Esophagus muscularis mucosa (tissue), 4 donors: Measurements from ENCODE around the gene SAE1. TPM values are rescaled to one million over a fixed set of nuclear protein-coding genes. Genes with fewer than 3 reads are reported as not detected.

Experiments
- DNase-seq: peaks from one replicate; pipeline ENCODE4 v3.0.0-alpha.2; 2017; ENCODE audit errors: extremely low spot score
- H3K27ac ChIP-seq, 4 donors: fragments of 200-600 bp; sonication (generic); replicated peaks in 1 of 4; 1 replicate in 3 of 4; 2 replicates in 1 of 4; pipeline ENCODE4 v1.5.1; 2016 to 2019; ENCODE audit warnings: mild to moderate bottlenecking in 1 of 4
- H3K27me3 ChIP-seq, 4 donors: fragments of 200-600 bp; sonication (generic); one replicate each; pipeline versions ENCODE4 v1.5.1 to v1.6.0; 2016 to 2019
- H3K36me3 ChIP-seq, 4 donors: fragments of 200-600 bp; sonication (generic); one replicate each; pipeline ENCODE4 v1.5.1; 2016 to 2019
- H3K4me1 ChIP-seq, 4 donors: fragments of 200-600 bp; sonication (generic); one replicate each; pipeline ENCODE4 v1.5.1; 2016 to 2019
- H3K4me3 ChIP-seq, 4 donors: fragments of 200-600 bp; sonication (generic); 1 replicate in 2 of 4; 2 replicates in 2 of 4; pipeline ENCODE4 v1.5.1; 2016 to 2019; ENCODE audit warnings: mild to moderate bottlenecking in 4 of 4, moderate library complexity in 1 of 4
- H3K9me3 ChIP-seq, 4 donors: fragments of 200-600 bp; sonication (generic); 1 replicate in 3 of 4; 2 replicates in 1 of 4; pipeline ENCODE4 v1.5.1; 2016 to 2019
- EP300 ChIP-seq: sonication (generic); formaldehyde crosslinking; IDR thresholded peaks from one replicate; pipeline ENCODE4 v1.6.1; 2017; ENCODE audit warnings: antibody characterized with exemption
- POLR2A ChIP-seq: fragments of 450-650 bp; IDR thresholded peaks from one replicate; pipeline ENCODE4 v1.6.1; 2017; ENCODE audit warnings: antibody characterized with exemption, moderate library complexity, mild to moderate bottlenecking, low read depth
- POLR2AphosphoS5 ChIP-seq, 2 donors: sonication (generic); formaldehyde crosslinking; IDR thresholded peaks; one replicate each; pipeline ENCODE4 v1.6.1; 2017; ENCODE audit warnings: antibody characterized with exemption in 2 of 2
- WGBS: methylation state at CpG from one replicate; pipeline ENCODE4 v1.1.5; 2018; 5-methylcytosine and 5-hydroxymethylcytosine counted together
- intact Hi-C: fragments of 100-400 bp; cut with DNase I; formaldehyde crosslinking; loops from one replicate; pipeline ENCODE4 v1.15.1; 2023
- total RNA-seq, 4 donors: library from RNA; depleted of rRNA; stranded (reverse); fragments of >200 nt; gene quantifications; one replicate each; pipeline versions ENCODE4 v1.1.0 to v1.2.1, GENCODE V29; 2016
- TF ChIP-seq, protein P1 (sequence below), 3 experiments: fragments of 200-600 bp in 2 of 3; fragments of 450-650 bp in 1 of 3; sonication (generic) in 2 of 3; IDR thresholded peaks; one replicate each; pipeline ENCODE4 v1.5.1; 2017 to 2019; ENCODE audit warnings: antibody characterized with exemption in 3 of 3, mild to moderate bottlenecking in 2 of 3, moderate library complexity in 1 of 3

SAE1 gene
- total RNA-seq, 4 donors from 2014 or later = 130 to 143 (median 136) TPM

DNA sequence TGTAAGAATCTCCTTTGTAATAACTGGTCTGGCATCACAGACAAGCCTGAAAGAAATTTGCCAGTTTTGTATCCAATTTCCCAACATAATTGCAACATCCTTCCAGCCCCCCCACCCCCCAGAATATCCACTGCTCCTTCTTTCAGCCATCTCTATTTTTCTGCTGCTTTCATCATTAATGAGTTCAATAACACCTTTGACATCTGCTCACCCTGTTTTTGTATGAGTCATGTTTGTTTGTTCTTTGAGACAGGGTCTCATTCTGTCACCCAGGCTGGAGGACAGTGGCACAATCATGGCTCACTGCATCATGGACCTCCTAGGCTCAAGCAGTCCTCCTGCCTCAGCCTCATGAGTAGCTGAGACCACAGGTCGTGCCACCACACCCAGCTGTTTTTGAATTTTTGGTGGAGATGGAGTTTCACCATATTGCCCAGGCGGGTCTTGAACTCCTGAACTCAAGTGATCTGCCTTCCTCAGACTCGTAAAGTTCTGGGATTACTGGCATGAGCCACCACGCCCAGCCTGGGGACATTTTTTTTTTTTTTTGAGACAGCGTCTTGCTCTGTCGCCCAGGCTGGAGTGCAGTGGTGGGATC is 10.1 kb upstream of the SAE1 start:
- intact Hi-C loops = no loop called here
- WGBS = 97% methylated on average over 6 of the region's 6 CpGs
- Histone ChIP-seq H3K36me3 (no peaks in the 10 kb centered on the region), H3K4me3 (no peak overlapping the region), H3K9me3 (no peaks in the 10 kb centered on the region), H3K27me3 (no peaks in the 10 kb centered on the region), H3K27ac (no peak overlapping the region), H3K4me1 (peaks cover 4 to 25% (median 22%) of the 10 kb centered on the region in 4 donors)
- TF ChIP-seq POLR2AphosphoS5 (IDR thresholded peaks at IDR 0.05) (no peak), POLR2A (no peak), EP300 (no peak)
- TF ChIP-seq, protein P1, sequence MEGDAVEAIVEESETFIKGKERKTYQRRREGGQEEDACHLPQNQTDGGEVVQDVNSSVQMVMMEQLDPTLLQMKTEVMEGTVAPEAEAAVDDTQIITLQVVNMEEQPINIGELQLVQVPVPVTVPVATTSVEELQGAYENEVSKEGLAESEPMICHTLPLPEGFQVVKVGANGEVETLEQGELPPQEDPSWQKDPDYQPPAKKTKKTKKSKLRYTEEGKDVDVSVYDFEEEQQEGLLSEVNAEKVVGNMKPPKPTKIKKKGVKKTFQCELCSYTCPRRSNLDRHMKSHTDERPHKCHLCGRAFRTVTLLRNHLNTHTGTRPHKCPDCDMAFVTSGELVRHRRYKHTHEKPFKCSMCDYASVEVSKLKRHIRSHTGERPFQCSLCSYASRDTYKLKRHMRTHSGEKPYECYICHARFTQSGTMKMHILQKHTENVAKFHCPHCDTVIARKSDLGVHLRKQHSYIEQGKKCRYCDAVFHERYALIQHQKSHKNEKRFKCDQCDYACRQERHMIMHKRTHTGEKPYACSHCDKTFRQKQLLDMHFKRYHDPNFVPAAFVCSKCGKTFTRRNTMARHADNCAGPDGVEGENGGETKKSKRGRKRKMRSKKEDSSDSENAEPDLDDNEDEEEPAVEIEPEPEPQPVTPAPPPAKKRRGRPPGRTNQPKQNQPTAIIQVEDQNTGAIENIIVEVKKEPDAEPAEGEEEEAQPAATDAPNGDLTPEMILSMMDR (IDR thresholded peaks at IDR 0.05) = no peak
- DNase-seq = no peak

DNA sequence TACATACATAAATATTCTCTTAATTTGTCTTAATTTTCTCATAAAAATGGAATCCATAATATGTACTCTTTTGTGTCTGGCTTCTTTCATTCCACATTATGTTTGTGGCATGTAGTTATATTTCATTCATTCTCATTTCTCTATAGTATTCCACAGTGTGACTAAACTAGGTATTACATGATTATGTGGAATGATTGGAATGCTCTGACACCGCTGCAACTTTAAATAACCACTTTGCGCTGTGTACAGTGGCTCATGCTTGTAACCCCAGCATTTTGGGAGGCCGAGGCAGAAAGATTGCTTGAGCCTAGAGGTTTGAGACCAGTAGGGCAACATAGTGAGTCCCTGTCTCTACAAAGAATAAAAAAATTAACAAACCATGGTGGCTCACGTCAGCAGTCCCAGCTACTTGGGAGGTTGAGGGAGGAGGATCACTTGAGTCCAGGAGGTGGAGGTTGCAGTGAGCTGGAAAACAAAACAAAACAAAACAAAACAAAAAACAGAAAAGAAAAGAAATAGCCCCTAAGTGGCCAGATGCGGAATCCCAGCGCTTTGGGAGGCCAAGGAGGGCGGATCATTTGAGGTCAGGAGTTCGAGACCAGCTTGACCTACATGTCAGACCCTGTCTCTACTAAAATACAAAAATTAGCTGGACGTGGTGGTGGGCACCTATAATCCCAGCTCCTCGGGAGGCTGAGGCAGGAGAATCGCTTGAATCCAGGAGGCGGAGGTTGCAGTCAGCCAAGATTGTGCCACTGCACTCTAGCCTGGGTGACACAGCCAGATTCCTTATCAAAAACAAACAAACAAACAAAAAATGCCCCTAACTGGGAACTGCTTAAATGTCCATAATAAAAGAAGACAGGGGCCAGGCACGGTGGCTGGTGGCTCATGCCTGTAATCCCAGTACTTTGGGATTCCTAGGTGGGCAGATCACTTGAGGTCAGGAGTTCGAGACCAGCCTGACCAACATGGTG is 8.0 kb upstream of the SAE1 start:
- WGBS = 79% methylated on average over 14 of the region's 14 CpGs
- Histone ChIP-seq H3K4me1 (peaks cover 4 to 30% (median 25%) of the 10 kb centered on the region in 4 donors), H3K27me3 (no peaks in the 10 kb centered on the region), H3K9me3 (no peaks in the 10 kb centered on the region), H3K27ac (peak overlapping the region; percentile 30 to 46 (median 36)), H3K4me3 (no peak overlapping the region), H3K36me3 (no peaks in the 10 kb centered on the region)
- TF ChIP-seq POLR2AphosphoS5 (IDR thresholded peaks at IDR 0.05) = peak; percentile 6 to 30
- TF ChIP-seq, protein P1 (IDR thresholded peaks at IDR 0.05) = no peak
- intact Hi-C loops = no loop called here
- no peak for DNase-seq

DNA sequence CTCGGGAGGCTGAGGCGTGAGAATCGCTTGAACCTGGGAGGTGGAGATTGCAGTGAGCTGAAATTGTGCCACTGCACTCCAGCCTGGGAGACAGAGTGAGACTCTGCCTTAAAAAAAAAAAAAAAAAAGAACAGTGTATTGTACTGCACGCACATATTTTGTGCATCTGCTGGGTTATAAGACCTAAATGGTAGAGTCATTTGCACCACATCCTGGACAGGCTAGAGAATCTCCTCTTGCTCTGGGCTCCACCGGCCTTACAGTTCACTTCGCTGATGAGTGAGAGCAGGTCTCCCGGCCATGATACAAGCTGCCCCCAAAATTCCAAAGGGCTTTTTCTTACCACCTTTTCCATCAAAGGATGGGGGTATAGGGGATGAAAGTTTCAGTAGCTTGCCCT is 7.2 kb upstream of the SAE1 start:
- peaks cover 4 to 30% (median 25%) of the 10 kb centered on the region in 4 donors for H3K4me1 ChIP-seq
- H3K4me3 ChIP-seq = no peak overlapping the region
- H3K27me3 ChIP-seq = no peaks in the 10 kb centered on the region
- intact Hi-C loops = no loop called here
- TF ChIP-seq EP300 = no peak
- no peak overlapping the region for H3K27ac ChIP-seq
- H3K9me3 ChIP-seq = no peaks in the 10 kb centered on the region
- WGBS = 91% methylated on average over 7 of the region's 7 CpGs
- DNase-seq = no peak
- no peaks in the 10 kb centered on the region for H3K36me3 ChIP-seq

DNA sequence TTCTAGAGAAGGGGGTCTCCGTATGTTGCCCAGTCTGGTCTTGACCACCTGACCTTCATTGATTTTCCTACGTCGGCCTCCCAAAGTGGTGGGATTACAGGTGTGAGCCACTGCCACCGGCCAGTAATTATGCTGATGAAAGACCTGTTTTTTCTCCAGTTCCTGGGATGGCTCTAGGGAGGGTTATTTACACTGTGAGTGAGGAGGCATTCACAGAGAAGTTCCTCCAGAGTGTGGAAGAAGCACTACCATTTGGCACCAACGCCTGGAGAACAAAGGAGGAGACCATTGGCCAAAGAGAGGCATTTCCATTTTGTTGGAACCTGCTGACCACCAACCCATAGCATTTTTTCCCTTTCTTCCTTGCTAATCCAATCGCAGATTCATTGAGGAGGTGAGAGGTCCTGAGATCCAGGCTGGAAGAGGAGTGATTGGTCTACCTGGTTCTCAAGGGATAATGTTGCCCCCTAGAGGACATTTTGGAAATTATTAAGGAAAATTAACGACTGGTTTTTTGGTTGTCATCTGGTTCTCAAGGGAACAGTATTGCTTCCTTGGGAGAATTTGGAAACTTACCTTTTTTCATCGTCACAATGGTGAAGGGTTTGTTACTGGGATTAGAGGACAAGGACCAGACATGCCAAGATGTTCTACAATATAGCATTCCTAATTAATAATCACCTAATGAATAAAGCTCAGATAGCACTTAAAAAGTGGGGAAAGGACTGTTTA is 5.5 kb upstream of the SAE1 start:
- 47% methylated on average over 8 of the region's 8 CpGs for WGBS
- H3K9me3 ChIP-seq = no peaks in the 10 kb centered on the region
- no peak overlapping the region for H3K4me3 ChIP-seq
- H3K4me1 ChIP-seq = peaks cover 4 to 30% (median 26%) of the 10 kb centered on the region in 4 donors
- H3K27ac ChIP-seq = peak overlapping the region; percentile 37 to 76 (median 55)
- intact Hi-C loops = loop anchor here (5.0 kb wide), 1 partner anchor 88 kb away; no protein-coding TSS in a partner anchor
- H3K27me3 ChIP-seq = no peaks in the 10 kb centered on the region
- TF ChIP-seq EP300 (no peak), POLR2AphosphoS5 (IDR thresholded peaks at IDR 0.05) (peak in 1 of 2 donors; percentile 13), POLR2A (no peak)
- TF ChIP-seq, protein P1 (IDR thresholded peaks at IDR 0.05) = peak; percentile 70 to 87 (median 80)
- H3K36me3 ChIP-seq = no peaks in the 10 kb centered on the region
- DNase-seq = no peak

DNA sequence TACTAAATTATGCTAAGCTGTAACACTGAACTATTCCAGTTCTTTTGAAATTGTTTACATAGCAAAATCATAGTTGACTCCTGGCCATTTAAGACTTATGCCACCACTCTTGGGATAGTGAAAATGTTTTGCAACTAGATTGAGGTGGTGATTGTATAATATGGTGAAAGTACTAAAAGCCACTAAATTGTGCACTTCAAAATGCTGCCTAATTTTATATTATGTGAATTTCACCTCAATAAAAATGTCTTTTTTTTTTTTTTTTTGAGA is 5.0 kb upstream of the SAE1 start:
- H3K27me3 ChIP-seq = no peaks in the 10 kb centered on the region
- peak overlapping the region; percentile 37 to 76 (median 55) for H3K27ac ChIP-seq
- H3K4me1 ChIP-seq = peaks cover 4 to 30% (median 27%) of the 10 kb centered on the region in 4 donors
- H3K36me3 ChIP-seq = no peaks in the 10 kb centered on the region
- intact Hi-C loops = loop anchor here (5.0 kb wide), 1 partner anchor 88 kb away; no protein-coding TSS in a partner anchor
- no peak overlapping the region for H3K4me3 ChIP-seq
- DNase-seq = no peak
- no peak for TF ChIP-seq EP300
- no peaks in the 10 kb centered on the region for H3K9me3 ChIP-seq
